ENCODE measurements around the gene SUCLA2.

Gene SUCLA2

GRCh38 chr13:47901441-47901840 lies 99.6 kb downstream of the SUCLA2 start:
- DNase-seq (ENCODE audit: low read depth in 3 of 3) = no peak

- no peak for DNase-seq (ENCODE audit: low read depth in 3 of 3)
Observed at GRCh38 chr13:47898080-47898479, 103.0 kb downstream of the SUCLA2 start.

GRCh38 chr13:47897411-47898050 lies 103.5 kb downstream of the SUCLA2 start:
- DNase-seq (ENCODE audit: low read depth in 3 of 3) = no peak

DNA sequence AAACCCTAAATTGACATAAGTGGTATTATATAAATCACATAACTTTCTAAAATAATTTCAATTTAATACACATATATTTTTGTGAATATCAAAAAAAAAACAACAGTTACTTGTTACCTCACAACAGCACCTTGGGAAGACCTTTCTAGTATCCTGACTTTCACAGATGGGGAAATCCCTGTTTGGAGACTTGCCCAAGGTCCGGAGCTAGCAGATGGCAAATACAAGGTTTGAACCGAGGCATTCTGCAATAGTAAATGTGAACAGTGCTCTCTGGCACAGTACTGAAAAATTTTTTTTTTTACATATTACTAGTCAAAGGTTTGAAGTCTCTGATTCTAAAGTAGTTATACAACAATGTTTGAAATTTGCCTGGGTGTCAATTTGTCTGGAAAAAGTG lies 104.5 kb downstream of the SUCLA2 start:
- no peak for DNase-seq (ENCODE audit: low read depth in 3 of 3)

DNA sequence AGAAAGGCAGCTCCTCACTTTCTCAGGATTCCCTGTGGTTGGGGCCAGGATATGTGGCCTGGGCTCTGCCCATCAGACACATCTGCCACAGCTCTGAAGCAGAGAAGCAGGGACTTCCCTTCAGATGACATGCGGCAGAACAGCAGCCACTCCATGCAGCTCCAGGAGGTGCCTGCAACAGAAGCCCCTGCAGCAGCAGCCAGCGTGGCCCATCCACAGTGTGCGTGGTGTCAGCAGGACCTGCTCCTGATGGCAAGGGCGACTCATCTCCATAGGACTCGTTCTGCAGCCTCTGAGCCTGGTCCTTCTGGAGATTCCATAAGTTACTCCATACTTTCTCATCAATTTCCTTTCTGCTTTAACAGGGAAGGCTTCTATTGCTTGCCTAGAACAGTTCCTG lies 105.0 kb downstream of the SUCLA2 start:
- DNase-seq (ENCODE audit: low read depth in 3 of 3) = no peak

DNA sequence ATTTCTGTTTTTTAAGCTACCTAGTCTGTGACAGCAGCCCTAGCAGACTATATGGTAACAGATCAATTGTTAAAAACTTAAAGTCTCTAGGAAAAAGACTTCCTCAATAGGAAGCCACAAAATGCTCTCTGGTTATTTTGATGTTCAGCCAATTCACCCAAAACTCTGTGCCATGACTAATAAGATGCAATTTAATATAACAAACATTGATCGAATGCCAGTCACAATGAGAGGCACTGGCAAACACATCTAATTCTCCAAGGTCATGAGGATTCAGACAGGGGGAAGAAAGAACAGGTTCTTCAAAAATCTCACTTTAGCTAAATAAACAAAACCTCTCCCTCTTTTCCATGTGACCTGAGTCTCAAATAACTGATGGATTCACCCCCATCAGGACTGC lies 107.5 kb downstream of the SUCLA2 start:
- no peak for DNase-seq (ENCODE audit: low read depth in 3 of 3)

All from stimulated activated CD4-positive, alpha-beta T cell treated with anti-CD3 and anti-CD28 coated beads, TNF-alpha, amount 100 ng/mL, for 48 hours (primary cell).